ENCODE measurements around the gene SLC25A43. TPM values are rescaled to one million over a fixed set of nuclear protein-coding genes. Genes with fewer than 3 reads are reported as not detected.

The SLC25A43 gene
- total RNA-seq, 1 donor from 2014 or later = 17.7 TPM

GRCh38 chrX:119495734-119496726 is 96.9 kb downstream of the SLC25A43 start:
- DNase-seq (ENCODE audit: low read depth, low spot score) = no peak

GRCh38 chrX:119497185-119497584 is 98.0 kb downstream of the SLC25A43 start:
- no peak for DNase-seq (ENCODE audit: low read depth, low spot score)

- DNase-seq (ENCODE audit: low read depth, low spot score) = no peak
Observed at GRCh38 chrX:119500061-119500800, 101.1 kb downstream of the SLC25A43 start.

GRCh38 chrX:119501511-119502148 is 102.5 kb downstream of the SLC25A43 start:
- DNase-seq (ENCODE audit: low read depth, low spot score) = no peak

- DNase-seq (ENCODE audit: low read depth, low spot score) = no peak
Observed at GRCh38 chrX:119502727-119503483, 103.8 kb downstream of the SLC25A43 start.

GRCh38 chrX:119503484-119503861 is 104.3 kb downstream of the SLC25A43 start:
- peak; percentile 50 for DNase-seq (ENCODE audit: low read depth, low spot score)

Other genes starting within 250 kb of the SLC25A43 start
- gene PGRMC1, start 163.1 kb upstream of the SLC25A43 start, total RNA-seq = 91.3 and 127 TPM in 2 replicates
- gene SLC25A5, start 69.1 kb downstream of the SLC25A43 start, total RNA-seq = 282 and 344 TPM in 2 replicates
- gene STEEP1, start 166.1 kb downstream of the SLC25A43 start, total RNA-seq = 46.5 and 54.4 TPM in 2 replicates
- gene UBE2A, start 175.2 kb downstream of the SLC25A43 start, total RNA-seq = 20.4 and 26.2 TPM in 2 replicates
- 6.1 and 6.4 TPM in 2 replicates for gene NKRF, start 207.1 kb downstream of the SLC25A43 start, total RNA-seq